Testis (tissue), 2 donors: ENCODE data around the gene HNF1A.

Source experiments
- POLR2A ChIP-seq: fragments of 450-650 bp; IDR thresholded peaks from one replicate; pipeline ENCODE4 v1.6.1; 2017; ENCODE audit warnings: antibody characterized with exemption, mild to moderate bottlenecking, moderate library complexity
- TF ChIP-seq, protein P1 (sequence below), 3 experiments: fragments of 450-650 bp in 2 of 3; fragments of 200-600 bp in 1 of 3; sonication (generic) in 1 of 3; IDR thresholded peaks; one replicate each; pipeline ENCODE4 v1.5.1; 2016 to 2019; ENCODE audit warnings: antibody characterized with exemption in 3 of 3, mild to moderate bottlenecking in 2 of 3, moderate library complexity in 1 of 3

DNA sequence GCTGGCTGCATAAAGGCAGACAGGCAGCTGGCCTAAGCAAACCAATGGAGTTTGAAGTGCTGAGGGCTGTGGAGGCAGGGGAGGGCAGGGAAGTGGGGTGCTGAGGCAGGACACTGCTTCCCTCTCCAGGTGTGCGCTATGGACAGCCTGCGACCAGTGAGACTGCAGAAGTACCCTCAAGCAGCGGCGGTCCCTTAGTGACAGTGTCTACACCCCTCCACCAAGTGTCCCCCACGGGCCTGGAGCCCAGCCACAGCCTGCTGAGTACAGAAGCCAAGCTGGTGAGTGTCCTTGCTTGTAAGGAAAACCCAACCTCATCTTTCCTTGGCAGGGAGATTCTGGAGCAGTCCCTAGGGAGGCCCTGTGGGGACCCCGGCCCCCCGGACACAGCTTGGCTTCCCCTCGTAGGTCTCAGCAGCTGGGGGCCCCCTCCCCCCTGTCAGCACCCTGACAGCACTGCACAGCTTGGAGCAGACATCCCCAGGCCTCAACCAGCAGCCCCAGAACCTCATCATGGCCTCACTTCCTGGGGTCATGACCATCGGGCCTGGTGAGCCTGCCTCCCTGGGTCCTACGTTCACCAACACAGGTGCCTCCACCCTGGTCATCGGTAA lies 17.9 kb downstream of the HNF1A start:
- no peak for TF ChIP-seq POLR2A
- TF ChIP-seq, protein P1, sequence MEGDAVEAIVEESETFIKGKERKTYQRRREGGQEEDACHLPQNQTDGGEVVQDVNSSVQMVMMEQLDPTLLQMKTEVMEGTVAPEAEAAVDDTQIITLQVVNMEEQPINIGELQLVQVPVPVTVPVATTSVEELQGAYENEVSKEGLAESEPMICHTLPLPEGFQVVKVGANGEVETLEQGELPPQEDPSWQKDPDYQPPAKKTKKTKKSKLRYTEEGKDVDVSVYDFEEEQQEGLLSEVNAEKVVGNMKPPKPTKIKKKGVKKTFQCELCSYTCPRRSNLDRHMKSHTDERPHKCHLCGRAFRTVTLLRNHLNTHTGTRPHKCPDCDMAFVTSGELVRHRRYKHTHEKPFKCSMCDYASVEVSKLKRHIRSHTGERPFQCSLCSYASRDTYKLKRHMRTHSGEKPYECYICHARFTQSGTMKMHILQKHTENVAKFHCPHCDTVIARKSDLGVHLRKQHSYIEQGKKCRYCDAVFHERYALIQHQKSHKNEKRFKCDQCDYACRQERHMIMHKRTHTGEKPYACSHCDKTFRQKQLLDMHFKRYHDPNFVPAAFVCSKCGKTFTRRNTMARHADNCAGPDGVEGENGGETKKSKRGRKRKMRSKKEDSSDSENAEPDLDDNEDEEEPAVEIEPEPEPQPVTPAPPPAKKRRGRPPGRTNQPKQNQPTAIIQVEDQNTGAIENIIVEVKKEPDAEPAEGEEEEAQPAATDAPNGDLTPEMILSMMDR (IDR thresholded peaks at IDR 0.05): no peak
